HepG2 (cell line): ENCODE measurements around the gene MSRB2. TPM values are rescaled to one million over a fixed set of nuclear protein-coding genes. Genes with fewer than 3 reads are reported as not detected.

Source experiments
- ATAD3A ChIP-seq: sonication (generic); formaldehyde crosslinking; IDR thresholded peaks from 2 replicates; pipeline ENCODE4 v1.4.0; 2020; ENCODE audit warnings: missing genetic modification reagents
- ATF1 ChIP-seq: IDR thresholded peaks from 2 replicates; pipeline ENCODE4 v1.6.1; 2016; ENCODE audit warnings: mild to moderate bottlenecking, control low read depth
- IKZF1 ChIP-seq: fragments of 450-650 bp; IDR thresholded peaks from 2 replicates; pipeline ENCODE4 v1.7.1; 2016
- MBNL3 ChIP-seq: fragments of 250-450 bp; sonication (Bioruptor Pico); conservative IDR thresholded peaks from 2 replicates; pipeline ENCODE4 v1.8.0; 2022; ENCODE audit warnings: mild to moderate bottlenecking, inconsistent platforms
- NCOA5 ChIP-seq: sonication (generic); formaldehyde crosslinking; IDR thresholded peaks from 2 replicates; pipeline ENCODE4 v1.4.0; 2020; ENCODE audit warnings: missing genetic modification reagents
- NFIB ChIP-seq: sonication (generic); formaldehyde crosslinking; IDR thresholded peaks from 2 replicates; pipeline ENCODE4 v1.9.0; 2021; ENCODE audit warnings: missing genetic modification reagents, mild to moderate bottlenecking, borderline replicate concordance
- TBP ChIP-seq: sonication (generic); formaldehyde crosslinking; IDR thresholded peaks from 2 replicates; pipeline ENCODE4 v1.5.0; 2020; ENCODE audit warnings: missing genetic modification reagents
- ZBTB8A ChIP-seq: sonication (generic); formaldehyde crosslinking; IDR thresholded peaks from 2 replicates; pipeline ENCODE4 v1.4.0; 2020; ENCODE audit warnings: mild to moderate bottlenecking, low read depth, missing genetic modification reagents, borderline replicate concordance
- ZNF333 ChIP-seq: sonication (generic); formaldehyde crosslinking; IDR thresholded peaks from 2 replicates; pipeline ENCODE4 v1.4.0; 2020; ENCODE audit warnings: mild to moderate bottlenecking, missing genetic modification reagents, borderline replicate concordance
- ZNF766 ChIP-seq: sonication (generic); formaldehyde crosslinking; IDR thresholded peaks from 2 replicates; pipeline ENCODE4 v1.5.0; 2020; ENCODE audit warnings: missing genetic modification reagents, borderline replicate concordance
- polyA plus RNA-seq, 8 experiments: library from polyadenylated mRNA; depleted of rRNA in 3 of 8; stranded (reverse) in 7 of 8; unstranded in 1 of 8; fragments of >200 nt; fragmentation: Illumina TruSeq in 4 of 8; extraction: Trizol in 4 of 8; gene quantifications; 2 replicates each; pipeline versions ENCODE4 v1.2.1 to v1.2.3, GENCODE V29; 2011 to 2016; ENCODE audit warnings: low read depth in 4 of 8, missing spikeins in 1 of 8, mixed read lengths in 1 of 8; ENCODE audit not compliant: insufficient read depth in 1 of 8
- total RNA-seq, 5 experiments: library from RNA; depleted of rRNA; stranded (reverse); fragments of >200 nt; fragmentation: Illumina TruSeq; extraction: Trizol; gene quantifications; 2 replicates each; pipeline ENCODE4 v1.2.3, GENCODE V29; 2016; ENCODE audit warnings: low read depth in 1 of 5
- TF ChIP-seq, protein P1 (sequence below): sonication (generic); formaldehyde crosslinking; IDR thresholded peaks from 2 replicates; pipeline ENCODE4 v1.4.0; 2020; ENCODE audit warnings: missing genetic modification reagents

The MSRB2 gene
- total and polyA plus RNA-seq, 2 of the 13 experiments (the other 11 are each of a cell fraction or from before 2014, with no cell fraction given) = 8.3 to 22.1 TPM

DNA sequence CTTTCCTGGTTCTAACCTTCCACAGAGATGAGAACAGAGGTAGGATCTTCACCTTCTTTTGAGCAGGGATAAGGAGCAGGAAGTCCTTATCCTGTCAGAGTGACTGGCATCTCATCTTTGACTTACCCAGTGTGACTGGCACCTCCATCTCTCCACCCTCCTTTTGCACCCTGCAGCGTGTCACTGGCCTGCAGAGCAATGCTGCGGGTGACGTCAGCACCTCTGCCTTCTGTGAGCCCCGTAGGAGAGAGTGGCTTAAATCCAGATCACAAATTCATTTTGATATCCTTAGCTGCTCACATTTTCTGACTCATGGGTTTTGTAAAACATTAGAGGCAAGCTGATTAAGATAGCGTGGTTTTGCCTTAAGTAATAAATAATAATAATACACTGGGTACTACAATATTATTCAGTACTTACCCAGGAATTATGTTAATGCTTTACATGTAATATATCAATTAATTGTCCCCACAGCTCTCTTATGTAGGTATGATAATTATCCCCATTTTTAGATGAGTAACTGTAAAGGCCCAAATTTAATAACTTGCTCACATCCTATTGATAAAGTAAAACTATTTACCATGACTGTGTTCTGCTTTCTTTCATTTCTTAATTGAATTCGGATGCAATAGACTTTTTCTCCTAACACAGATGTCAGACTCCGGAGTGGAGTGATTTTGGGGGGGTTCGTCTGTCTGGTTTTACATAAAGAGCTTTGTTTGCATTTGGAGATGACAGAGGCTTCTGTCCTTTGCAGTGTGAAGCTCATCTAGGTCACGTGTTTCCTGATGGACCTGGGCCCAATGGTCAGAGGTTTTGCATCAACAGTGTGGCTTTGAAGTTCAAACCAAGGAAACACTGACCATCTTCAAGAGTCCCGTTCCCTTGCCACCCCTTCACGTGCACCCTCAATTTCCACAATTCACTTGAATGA is 24.9 kb downstream of the MSRB2 start (continued):
- TF ChIP-seq, protein P1, sequence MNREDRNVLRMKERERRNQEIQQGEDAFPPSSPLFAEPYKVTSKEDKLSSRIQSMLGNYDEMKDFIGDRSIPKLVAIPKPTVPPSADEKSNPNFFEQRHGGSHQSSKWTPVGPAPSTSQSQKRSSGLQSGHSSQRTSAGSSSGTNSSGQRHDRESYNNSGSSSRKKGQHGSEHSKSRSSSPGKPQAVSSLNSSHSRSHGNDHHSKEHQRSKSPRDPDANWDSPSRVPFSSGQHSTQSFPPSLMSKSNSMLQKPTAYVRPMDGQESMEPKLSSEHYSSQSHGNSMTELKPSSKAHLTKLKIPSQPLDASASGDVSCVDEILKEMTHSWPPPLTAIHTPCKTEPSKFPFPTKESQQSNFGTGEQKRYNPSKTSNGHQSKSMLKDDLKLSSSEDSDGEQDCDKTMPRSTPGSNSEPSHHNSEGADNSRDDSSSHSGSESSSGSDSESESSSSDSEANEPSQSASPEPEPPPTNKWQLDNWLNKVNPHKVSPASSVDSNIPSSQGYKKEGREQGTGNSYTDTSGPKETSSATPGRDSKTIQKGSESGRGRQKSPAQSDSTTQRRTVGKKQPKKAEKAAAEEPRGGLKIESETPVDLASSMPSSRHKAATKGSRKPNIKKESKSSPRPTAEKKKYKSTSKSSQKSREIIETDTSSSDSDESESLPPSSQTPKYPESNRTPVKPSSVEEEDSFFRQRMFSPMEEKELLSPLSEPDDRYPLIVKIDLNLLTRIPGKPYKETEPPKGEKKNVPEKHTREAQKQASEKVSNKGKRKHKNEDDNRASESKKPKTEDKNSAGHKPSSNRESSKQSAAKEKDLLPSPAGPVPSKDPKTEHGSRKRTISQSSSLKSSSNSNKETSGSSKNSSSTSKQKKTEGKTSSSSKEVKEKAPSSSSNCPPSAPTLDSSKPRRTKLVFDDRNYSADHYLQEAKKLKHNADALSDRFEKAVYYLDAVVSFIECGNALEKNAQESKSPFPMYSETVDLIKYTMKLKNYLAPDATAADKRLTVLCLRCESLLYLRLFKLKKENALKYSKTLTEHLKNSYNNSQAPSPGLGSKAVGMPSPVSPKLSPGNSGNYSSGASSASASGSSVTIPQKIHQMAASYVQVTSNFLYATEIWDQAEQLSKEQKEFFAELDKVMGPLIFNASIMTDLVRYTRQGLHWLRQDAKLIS (CRISPR knock-in tag) = no peak
- TF ChIP-seq TBP (CRISPR knock-in tag) = no peak
- no peak for TF ChIP-seq ZNF333 (CRISPR knock-in tag)
- TF ChIP-seq NCOA5 (CRISPR knock-in tag) = no peak
- no peak for TF ChIP-seq NFIB (CRISPR knock-in tag)
- TF ChIP-seq ATAD3A (CRISPR knock-in tag) = no peak
- no peak for TF ChIP-seq ZBTB8A (CRISPR knock-in tag)
- no peak for TF ChIP-seq ZNF766 (CRISPR knock-in tag)
- TF ChIP-seq IKZF1 = no peak
- TF ChIP-seq MBNL3 (CRISPR knock-in tag) = no peak
- no peak for TF ChIP-seq ATF1
